Measurements from ENCODE around the gene CNR2.
"Not testable (repeated sequence)": the region's sequence is repeated elsewhere in the genome, so short reads cannot be mapped to it uniquely, and the experiment has no call there.

Gene CNR2

GRCh38 chr1:23882746-23883145 is 30.4 kb downstream of the CNR2 start:
- DNase-seq, result no peak

DNA sequence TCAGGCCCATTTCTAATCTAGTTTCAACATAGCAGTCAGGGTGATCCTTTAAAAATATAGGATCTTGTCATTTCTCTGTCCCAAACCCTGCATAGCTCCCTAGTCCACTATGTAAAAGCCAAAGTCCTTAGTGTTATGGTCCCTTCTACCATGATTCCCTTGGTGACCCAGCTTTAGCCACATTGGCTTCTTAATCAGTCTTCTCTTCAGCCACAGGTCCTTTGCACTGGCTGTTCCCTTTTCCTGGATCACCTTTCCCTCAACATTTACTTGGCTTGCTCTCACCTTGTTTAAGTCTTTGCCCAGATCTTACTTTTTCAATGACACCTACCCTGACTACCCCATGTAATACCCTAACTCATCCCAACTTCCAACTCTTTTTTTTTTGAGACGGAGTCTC is 33.4 kb downstream of the CNR2 start:
- no peak for DNase-seq

DNA sequence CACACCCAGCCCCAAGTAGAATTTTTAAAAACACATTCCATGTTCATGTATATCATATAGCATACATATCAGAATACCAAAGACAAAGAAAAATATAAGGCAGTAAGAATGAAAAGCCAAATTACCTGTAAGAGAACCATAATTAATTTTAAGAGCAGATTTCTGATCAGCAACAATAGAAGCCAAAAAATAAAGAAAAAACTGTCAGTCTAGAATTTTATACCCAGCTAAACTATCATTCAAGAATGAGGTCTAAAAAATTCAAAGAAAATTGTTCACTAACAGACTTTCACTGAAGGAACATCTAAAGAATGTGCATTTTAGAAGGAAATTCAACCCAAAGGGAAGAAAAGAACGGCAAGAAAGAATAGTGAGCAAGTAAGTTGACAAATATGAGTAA is 34.5 kb downstream of the CNR2 start:
- no peak for DNase-seq

DNA sequence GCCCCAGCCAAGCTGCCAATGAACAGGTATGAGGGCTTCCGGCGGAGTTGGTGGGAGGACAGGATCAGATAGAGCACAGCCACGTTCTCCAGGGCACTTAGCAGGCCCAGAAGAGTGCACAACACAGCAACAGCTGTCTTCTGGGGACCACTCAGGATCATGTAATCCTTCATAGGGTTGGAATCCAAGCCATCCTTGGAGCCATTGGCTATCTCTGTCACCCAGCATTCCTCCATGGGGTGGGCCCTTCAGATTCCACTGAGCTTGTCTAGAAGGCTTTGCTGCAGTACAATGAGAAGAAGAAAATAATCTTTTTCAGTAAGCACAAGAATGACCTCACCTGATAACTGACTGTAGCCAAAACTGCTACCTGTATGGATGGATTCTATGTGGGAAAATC is 37.8 kb downstream of the CNR2 start:
- DNase-seq, result no peak

DNA sequence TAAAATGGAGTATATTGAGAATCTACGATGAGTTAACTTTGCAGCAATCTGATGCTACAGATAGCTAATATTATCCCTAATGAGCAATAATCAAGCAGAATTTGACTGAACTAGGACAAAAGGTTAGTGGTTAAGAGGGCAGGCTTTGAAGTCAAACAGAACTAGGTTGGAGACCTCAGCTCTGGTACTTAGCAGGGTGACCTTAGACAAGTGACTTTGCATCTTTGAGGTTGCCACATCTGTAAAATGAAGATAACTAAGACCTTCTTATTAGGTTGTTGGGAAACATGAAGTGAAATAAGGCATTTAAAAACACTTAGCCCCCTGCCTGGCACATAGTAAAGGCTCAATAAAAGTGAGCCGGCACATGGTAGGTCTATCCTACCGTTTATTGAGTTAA is 40.7 kb downstream of the CNR2 start:
- no peak for DNase-seq

DNA sequence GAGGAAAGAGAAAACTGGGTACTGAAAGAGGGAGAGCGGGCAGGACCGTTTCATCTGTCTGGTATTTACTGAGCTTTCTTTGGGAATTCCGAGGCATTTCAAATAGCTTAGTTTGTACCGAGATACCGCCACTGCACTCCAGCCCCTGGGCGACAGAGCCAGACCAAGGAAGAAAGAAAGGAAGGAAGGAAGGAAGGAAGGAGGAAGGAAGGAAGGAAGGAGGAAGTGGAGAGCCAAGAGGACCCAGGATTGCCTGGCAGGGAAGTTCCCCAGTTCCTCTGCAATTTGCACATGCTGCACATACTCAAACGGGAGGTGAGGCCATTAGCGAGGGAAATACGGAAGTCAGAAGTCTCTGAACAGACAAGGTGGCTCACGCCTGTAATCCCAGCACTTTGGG is 44.1 kb downstream of the CNR2 start:
- no peak for DNase-seq

DNA sequence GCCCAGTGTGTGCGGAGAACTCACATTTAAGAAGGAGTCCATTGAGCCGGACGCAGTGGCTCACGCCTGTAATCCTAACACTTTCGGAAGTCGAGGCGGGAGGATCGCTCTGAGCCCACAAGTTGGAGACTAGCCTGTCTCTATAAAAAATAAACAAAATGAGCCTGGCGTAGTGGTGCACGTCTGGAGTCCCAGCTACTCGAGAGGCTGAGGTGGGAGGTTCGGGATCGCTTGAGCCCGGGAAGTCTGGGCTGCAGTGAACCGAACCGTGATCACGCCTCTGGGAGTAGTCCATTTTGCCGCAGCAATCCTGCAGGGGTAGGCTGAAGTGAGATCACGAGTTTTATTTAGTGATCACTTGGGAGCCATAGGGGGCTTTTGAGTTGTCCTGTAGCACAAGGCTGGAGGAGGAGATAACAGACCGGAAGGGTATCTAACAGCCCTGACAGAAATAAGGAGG is 44.6 kb downstream of the CNR2 start:
- no peak for DNase-seq

DNA sequence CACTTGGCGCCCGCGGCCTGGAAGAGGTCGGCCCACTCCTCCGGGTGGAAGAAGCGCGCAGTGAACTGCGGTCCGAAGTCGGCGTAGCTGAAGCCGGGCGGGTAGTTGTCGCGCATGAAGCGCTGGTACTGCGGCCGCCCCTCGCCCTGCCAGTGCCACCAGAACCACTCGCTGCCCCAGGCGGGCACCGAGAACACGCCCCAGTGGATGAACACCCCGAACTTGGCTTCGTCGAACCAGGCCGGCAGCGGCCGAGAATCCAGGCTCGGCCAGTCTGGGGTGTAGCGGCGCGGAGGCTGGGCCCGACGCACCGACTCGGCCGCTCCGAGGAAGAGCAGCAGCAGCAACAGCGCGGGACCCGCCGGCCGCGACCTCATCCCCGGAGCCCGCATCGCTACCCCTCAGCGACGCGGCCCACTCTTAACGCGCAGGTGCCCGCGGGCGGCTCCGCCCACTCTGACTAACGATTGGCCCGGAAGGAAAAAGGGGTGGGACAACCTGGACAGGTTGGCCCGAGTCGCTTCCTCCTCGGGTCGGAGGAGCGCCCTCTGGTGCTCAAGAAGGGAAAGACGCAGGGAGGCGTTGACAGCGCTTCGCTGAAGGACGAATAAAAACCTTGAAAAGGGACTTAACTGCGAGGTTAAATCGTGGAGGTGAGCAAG is 45.1 kb downstream of the CNR2 start, which contains the start of gene FUCA1:
FUCA1 (minus strand) TSS at position 396 of the 662 bp plus-strand sequence; CDS start at position 392, 4 bp downstream.
- DNase-seq, result peak; percentile 79

DNA sequence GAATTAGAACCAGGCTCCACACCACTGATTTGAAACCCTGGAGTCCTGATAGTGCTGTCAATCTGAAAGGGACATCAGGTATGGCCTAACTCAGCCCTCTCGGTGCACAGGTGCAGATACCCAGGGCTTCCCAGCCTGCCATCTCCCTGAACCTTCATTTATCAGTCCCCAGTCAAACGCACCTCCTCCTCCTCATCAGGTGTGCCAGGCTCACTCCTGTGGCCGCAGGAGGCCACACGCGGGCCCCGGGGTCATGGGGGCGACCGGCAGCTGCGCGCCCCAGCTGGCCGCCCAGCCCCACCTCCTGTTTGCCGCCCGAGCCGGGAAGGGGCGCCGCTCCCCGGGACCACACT is 45.6 kb downstream of the CNR2 start:
- no peak for DNase-seq

GRCh38 chr1:23865543-23865930 is 47.6 kb downstream of the CNR2 start:
- DNase-seq, result peak; percentile 51

DNA sequence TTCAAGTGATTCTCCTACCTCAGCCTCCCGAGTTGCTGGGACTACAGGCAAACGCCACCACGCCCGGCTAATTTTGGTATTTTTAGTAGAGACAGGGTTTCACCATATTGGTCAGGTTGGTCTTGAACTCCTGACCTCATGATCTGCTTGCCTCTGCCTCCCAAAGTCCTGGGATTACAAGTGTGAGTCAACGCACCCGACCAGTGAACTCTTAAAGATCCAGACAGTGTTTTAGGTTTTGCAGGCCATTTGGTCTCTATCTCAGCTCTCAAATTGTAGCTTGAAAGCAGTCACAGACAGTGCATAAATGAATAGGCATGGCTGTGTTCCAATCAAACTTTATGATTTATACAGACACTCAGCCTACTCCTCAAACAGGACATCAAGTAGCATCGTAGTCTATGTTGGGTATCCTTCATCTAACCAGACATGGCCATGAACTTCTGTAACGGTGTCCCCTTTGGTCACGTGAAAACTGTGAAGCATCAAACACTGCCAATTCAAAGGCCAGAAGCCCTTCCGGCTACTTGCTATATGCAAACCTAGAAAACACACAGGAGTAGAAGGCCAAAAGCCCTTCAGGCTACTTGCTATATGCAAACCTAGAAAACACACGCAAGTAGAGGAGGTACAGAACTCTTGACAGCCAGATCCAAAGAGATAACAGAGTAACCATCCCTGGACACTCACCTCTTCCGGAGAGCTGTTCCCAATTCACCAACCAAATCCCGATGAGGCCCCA is 48.2 kb downstream of the CNR2 start:
- no peak for DNase-seq

DNA sequence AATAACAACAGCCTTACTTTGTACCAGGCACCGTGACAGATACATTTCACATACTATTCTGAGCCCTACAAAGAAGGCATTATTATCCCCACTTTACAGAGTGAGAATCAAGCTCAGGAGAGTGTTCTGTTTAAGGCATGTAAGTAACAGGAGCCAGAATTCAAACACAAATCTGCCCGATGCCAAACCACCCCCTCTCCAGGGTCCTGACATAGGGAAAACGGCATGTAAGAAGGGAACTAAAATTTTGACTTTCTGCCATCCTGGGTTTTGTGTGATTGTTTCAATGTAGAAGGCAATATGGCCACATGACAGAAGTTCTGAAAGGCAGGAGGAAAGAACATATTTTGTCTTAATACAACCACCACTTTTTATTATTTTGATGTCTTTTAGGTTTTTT is 50.5 kb downstream of the CNR2 start:
- DNase-seq, result no peak

GRCh38 chr1:23854568-23854967 is 58.6 kb downstream of the CNR2 start:
- DNase-seq, result no peak

- DNase-seq, result not testable (repeated sequence)
These were observed 60.0 kb downstream of the CNR2 start for GRCh38 chr1:23853124-23853523.

- DNase-seq, result not testable (repeated sequence)
These were observed 61.8 kb downstream of the CNR2 start for GRCh38 chr1:23851406-23851805.

DNA sequence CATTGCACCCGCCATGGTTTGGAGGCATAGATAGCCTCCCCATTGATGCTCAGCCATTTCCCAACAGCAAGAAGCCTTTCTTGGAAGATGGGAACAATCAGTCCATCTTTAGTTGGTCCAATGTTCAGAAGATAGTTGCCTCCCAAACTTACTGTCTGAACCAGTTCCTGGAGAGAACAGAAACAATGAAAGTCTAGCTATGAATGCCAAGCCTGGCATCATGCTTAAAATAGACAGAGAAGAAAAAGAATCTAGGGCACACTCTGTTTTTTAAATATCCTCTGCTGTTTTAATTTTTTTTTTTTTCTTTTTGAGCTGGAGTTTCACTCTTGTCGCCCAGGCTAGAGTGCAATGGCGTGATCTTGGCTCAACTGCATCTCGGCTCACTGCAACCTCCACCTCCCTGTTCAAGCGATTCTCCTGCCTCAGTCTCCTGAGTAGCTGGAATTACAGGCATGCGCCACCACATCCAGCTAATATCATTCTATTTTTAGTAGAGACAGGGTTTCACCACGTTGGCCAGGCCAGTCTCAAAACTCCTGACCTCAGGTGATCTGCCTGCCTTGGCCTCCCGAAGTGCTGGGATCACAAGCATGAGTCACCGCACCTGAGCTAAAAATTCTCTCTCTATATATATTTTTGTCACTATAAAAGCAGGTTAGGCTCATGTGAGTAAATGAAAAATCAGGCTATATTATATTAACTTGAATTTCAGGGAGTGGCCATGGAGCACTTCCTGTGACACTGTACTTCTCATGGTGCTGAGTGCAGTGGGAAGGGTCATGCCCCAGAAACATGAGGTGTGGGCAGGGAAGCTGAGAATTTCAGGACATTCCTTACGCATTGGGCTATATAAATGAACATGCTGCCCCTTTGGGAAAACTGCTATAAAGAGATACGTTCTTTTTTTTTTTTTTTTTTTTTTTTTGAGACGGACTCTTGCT is 64.2 kb downstream of the CNR2 start:
- no peak for DNase-seq

- not testable (repeated sequence) for DNase-seq
These were observed 65.6 kb downstream of the CNR2 start for GRCh38 chr1:23847482-23848095.

- no peak for DNase-seq
These were observed 68.0 kb downstream of the CNR2 start for GRCh38 chr1:23845163-23845562.

GRCh38 chr1:23843644-23844043 is 69.5 kb downstream of the CNR2 start:
- DNase-seq, result no peak

- DNase-seq, result peak; percentile 17
These were observed 74.7 kb downstream of the CNR2 start for GRCh38 chr1:23838401-23838866.

GRCh38 chr1:23837908-23838307 is 75.3 kb downstream of the CNR2 start:
- no peak for DNase-seq

DNA sequence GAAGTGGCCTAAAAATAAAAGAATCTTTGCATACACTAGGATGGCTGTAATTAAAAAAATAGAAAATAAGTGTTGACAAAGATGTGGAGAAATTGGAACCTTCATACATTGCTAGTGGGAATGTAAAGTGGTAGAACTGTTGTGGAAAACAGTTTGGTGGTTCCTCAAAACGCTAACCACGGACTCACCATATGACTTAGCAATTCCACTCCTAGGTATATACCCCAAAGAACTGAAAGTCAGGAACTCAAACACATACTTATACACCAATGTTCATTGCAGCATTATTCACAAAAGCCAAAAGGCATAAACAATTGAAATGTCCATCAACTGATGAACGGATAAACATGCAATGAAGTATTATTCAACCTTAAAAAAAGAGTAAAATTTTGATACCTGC is 77.1 kb downstream of the CNR2 start:
- DNase-seq, result no peak

GRCh38 chr1:23834156-23834555 is 79.0 kb downstream of the CNR2 start:
- not testable (repeated sequence) for DNase-seq
